ENCODE measurements around the gene ARHGEF1. TPM values are rescaled to one million over a fixed set of nuclear protein-coding genes. Genes with fewer than 3 reads are reported as not detected.

The ARHGEF1 gene
- total RNA-seq, 1 donor from 2014 or later: 10.9 TPM

- Histone ChIP-seq H3K27me3 (no peaks in the 10 kb centered on the region), H3K4me1 (no peaks in the 10 kb centered on the region), H3K4me2 (no peak overlapping the region), H4K20me1 (ENCODE audit: low read depth) (peaks cover 88% of the 10 kb centered on the region), H3K4me3 (no peak overlapping the region), H2AFZ (replicated peaks) (no peak overlapping the region), H3K36me3 (peaks cover 5% of the 10 kb centered on the region), H3K9me3 (ENCODE audit: low read depth) (no peaks in the 10 kb centered on the region), H3K27ac (no peak overlapping the region), H3K79me2 (ENCODE audit: low read depth) (peaks cover 42% of the 10 kb centered on the region), H3F3A (ENCODE audit: low read depth) (peaks cover 82% of the 10 kb centered on the region), H3K9ac (no peak overlapping the region)
- Mint-ChIP-seq H3K4me1 (no peaks in the 10 kb centered on the region), H3K27ac (no peak overlapping the region), H3K9me3 (no peaks in the 10 kb centered on the region), H3K4me3 (no peak overlapping the region), H3K36me3 (peaks cover 16% of the 10 kb centered on the region), H3K27me3 (ENCODE audit: insufficient read depth, low read depth) (peaks cover 2% of the 10 kb centered on the region)
- DNase-seq (ENCODE audit: low spot score): no peak
- no peak for TF ChIP-seq EZH2 (IDR thresholded peaks at IDR 0.05)
- TF ChIP-seq CTCF (IDR thresholded peaks at IDR 0.05): no peak
- no peak for TF ChIP-seq EZH2phosphoT487 (IDR thresholded peaks at IDR 0.05)
Observed at GRCh38 chr19:41869374-41869955, 13.5 kb upstream of the ARHGEF1 start.

GRCh38 chr19:41870401-41870873 is 12.5 kb upstream of the ARHGEF1 start:
- Histone ChIP-seq H3K36me3 (no peaks in the 10 kb centered on the region), H3K9me3 (ENCODE audit: low read depth) (no peaks in the 10 kb centered on the region), H3F3A (ENCODE audit: low read depth) (peaks cover 73% of the 10 kb centered on the region), H3K9ac (no peak overlapping the region), H3K79me2 (ENCODE audit: low read depth) (peaks cover 33% of the 10 kb centered on the region), H4K20me1 (ENCODE audit: low read depth) (peaks cover 78% of the 10 kb centered on the region), H3K4me3 (no peak overlapping the region), H3K4me1 (no peaks in the 10 kb centered on the region), H2AFZ (replicated peaks) (no peak overlapping the region), H3K27me3 (no peaks in the 10 kb centered on the region), H3K27ac (no peak overlapping the region), H3K4me2 (no peak overlapping the region)
- no peaks in the 10 kb centered on the region for H3K4me1 Mint-ChIP-seq
- no peak for DNase-seq (ENCODE audit: low spot score)
- H3K4me3 Mint-ChIP-seq: no peak overlapping the region
- TF ChIP-seq EZH2phosphoT487 (IDR thresholded peaks at IDR 0.05) (no peak), EZH2 (IDR thresholded peaks at IDR 0.05) (no peak), CTCF (IDR thresholded peaks at IDR 0.05) (no peak)
- H3K27me3 Mint-ChIP-seq (ENCODE audit: insufficient read depth, low read depth): peaks cover 2% of the 10 kb centered on the region
- no peaks in the 10 kb centered on the region for H3K9me3 Mint-ChIP-seq
- peaks cover 10% of the 10 kb centered on the region for H3K36me3 Mint-ChIP-seq
- no peak overlapping the region for H3K27ac Mint-ChIP-seq

GRCh38 chr19:41871573-41872383 is 11.2 kb upstream of the ARHGEF1 start:
- Histone ChIP-seq H3K27me3 (peaks cover 4% of the 10 kb centered on the region), H3K27ac (no peak overlapping the region), H4K20me1 (ENCODE audit: low read depth) (peaks cover 66% of the 10 kb centered on the region), H3K4me3 (no peak overlapping the region), H3K79me2 (ENCODE audit: low read depth) (peaks cover 19% of the 10 kb centered on the region), H3K4me1 (no peaks in the 10 kb centered on the region), H3K9ac (no peak overlapping the region), H3K36me3 (no peaks in the 10 kb centered on the region), H3K4me2 (no peak overlapping the region), H3K9me3 (ENCODE audit: low read depth) (no peaks in the 10 kb centered on the region), H2AFZ (replicated peaks) (no peak overlapping the region), H3F3A (ENCODE audit: low read depth) (peaks cover 63% of the 10 kb centered on the region)
- Mint-ChIP-seq H3K27me3 (ENCODE audit: insufficient read depth, low read depth) (peaks cover 3% of the 10 kb centered on the region), H3K36me3 (peaks cover 9% of the 10 kb centered on the region), H3K4me1 (no peaks in the 10 kb centered on the region), H3K4me3 (no peak overlapping the region), H3K9me3 (no peaks in the 10 kb centered on the region), H3K27ac (no peak overlapping the region)
- DNase-seq (ENCODE audit: low spot score): no peak
- no peak for TF ChIP-seq EZH2phosphoT487 (IDR thresholded peaks at IDR 0.05)
- no peak for TF ChIP-seq EZH2 (IDR thresholded peaks at IDR 0.05)
- TF ChIP-seq CTCF (IDR thresholded peaks at IDR 0.05): no peak

All from neural progenitor cell (in vitro differentiated cells).